Small intestine (tissue), 7 donors: Measurements from ENCODE around the gene TMEM202. TPM values are rescaled to one million over a fixed set of nuclear protein-coding genes. Genes with fewer than 3 reads are reported as not detected.
"Not testable (repeated sequence)": the region's sequence is repeated elsewhere in the genome, so short reads cannot be mapped to it uniquely, and the experiment has no call there.

Experiments
- DNase-seq, 2 donors: peaks; one replicate each; pipeline versions ENCODE4 v3.0.0 to v3.0.0-alpha.2; 2013
- FAIRE-seq: peaks from 2 replicates; lab custom pipeline; 2012; peaks lifted over from hg19 to GRCh38; lab: Jason Lieb, UNC
- H3K27ac ChIP-seq, 3 donors: one replicate each; pipeline ENCODE4 v1.5.1; 2013; ENCODE audit warnings: low read length in 2 of 3, mild to moderate bottlenecking in 2 of 3, control low read depth in 1 of 3, inconsistent platforms in 1 of 3, low read depth in 1 of 3, moderate library complexity in 1 of 3
- H3K27me3 ChIP-seq, 3 donors: one replicate each; pipeline ENCODE4 v1.6.1; 2013; ENCODE audit warnings: low read length in 3 of 3, inconsistent platforms in 1 of 3; ENCODE audit not compliant: control insufficient read depth in 3 of 3, insufficient read depth in 3 of 3
- H3K36me3 ChIP-seq, 3 donors: one replicate each; pipeline ENCODE4 v1.6.1; 2013; ENCODE audit warnings: low read length in 3 of 3, inconsistent platforms in 1 of 3, low read depth in 1 of 3, mild to moderate bottlenecking in 1 of 3, moderate library complexity in 1 of 3; ENCODE audit not compliant: control insufficient read depth in 3 of 3, insufficient read depth in 2 of 3
- H3K4me1 ChIP-seq, 3 donors: one replicate each; pipeline ENCODE4 v1.6.1; 2013; ENCODE audit warnings: low read length in 2 of 3, inconsistent platforms in 1 of 3, low read depth in 1 of 3, mild to moderate bottlenecking in 1 of 3, moderate library complexity in 1 of 3; ENCODE audit not compliant: control insufficient read depth in 3 of 3, insufficient read depth in 2 of 3
- H3K4me3 ChIP-seq, 3 donors: one replicate each; pipeline ENCODE4 v1.5.1; 2013; ENCODE audit warnings: low read length in 3 of 3, control low read depth in 1 of 3, inconsistent platforms in 1 of 3, low read depth in 1 of 3, mild to moderate bottlenecking in 1 of 3, moderate library complexity in 1 of 3
- H3K9me3 ChIP-seq, 2 donors: one replicate each; pipeline ENCODE4 v1.6.1; 2013; ENCODE audit warnings: low read depth in 1 of 2, low read length in 1 of 2; ENCODE audit not compliant: control insufficient read depth in 2 of 2, insufficient read depth in 1 of 2
- WGBS, 3 donors: extraction: QIAGEN DNeasy Blood & Tissue Kit; methylation state at CpG; one replicate each; pipeline ENCODE4 v1.1.7; 2013; 5-methylcytosine and 5-hydroxymethylcytosine counted together
- polyA plus RNA-seq, 4 donors: library from polyadenylated mRNA; stranded (reverse) in 3 of 4; unstranded in 1 of 4; fragments of 200-250 nt in 3 of 4; fragments of 120-200 nt in 1 of 4; gene quantifications; one replicate each; pipeline versions ENCODE4 v1.2.1 to v1.2.3, GENCODE V29; 2013
- donor health status: healthy with polysubstance abuse.
- donor health status: control.
- donor health status: control.
- donor health status: Bipolar disorder and iron deficiency.
- donor health status: healthy.

Gene TMEM202
- polyA plus RNA-seq, 4 donors: not detected

DNA sequence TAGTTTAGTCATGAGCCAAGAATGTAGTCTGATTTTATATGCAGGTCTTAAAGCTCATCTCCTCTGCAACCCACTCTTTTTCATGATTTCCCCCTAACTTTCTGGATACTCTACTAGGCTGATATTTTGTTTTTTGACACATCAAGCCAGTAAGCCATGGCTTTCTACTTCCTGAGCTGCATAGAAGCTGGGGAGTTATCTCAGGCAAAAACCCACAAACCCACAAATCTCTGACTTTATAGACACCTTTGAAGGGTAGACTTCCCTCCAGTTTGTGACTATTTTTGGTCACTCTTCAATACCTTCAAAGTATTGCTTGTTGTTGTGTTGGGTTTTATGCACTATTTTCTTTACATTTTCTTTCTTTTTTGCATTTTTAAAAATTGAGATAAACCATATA, 28.6 kb downstream of the TMEM202 start:
- H3K27me3 ChIP-seq: no peaks in the 10 kb centered on the region
- H3K4me1 ChIP-seq: no peaks in the 10 kb centered on the region
- no peak for DNase-seq
- no peak overlapping the region for H3K27ac ChIP-seq
- no peak overlapping the region for H3K4me3 ChIP-seq
- H3K9me3 ChIP-seq: peaks cover 0 to 4% of the 10 kb centered on the region in 2 donors
- no peak for FAIRE-seq
- no peaks in the 10 kb centered on the region for H3K36me3 ChIP-seq

DNA sequence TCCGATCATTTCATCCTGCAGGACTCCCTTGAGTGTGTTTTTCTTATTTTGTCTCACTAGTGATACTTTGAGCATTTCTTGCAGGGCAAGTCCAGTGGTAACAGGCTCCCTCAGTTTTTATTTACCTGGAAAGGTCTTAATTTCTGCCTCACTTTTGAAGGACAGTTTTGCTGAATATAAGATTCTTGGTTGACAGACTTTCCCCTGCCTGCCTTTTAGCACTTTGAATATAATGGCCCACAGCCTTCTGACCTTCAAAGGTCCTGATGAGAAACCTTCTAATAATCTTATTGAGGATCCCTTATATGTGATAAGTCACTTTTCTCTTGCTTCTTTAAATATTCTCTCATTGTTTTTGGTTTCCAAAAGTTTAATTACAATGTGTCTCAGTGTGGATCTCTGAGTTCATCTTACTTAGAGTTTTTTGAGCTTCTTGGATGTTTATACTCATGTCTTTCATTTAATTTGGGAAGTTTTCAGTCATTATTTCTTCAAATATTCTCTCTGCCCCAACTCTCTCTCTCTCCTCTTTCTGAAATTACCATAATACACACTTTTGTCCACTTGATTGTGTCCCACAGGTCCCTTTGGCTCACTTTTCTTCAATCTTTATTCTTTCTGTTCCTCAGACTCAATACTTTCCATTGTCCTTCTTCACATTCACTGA, 39.7 kb downstream of the TMEM202 start:
- H3K4me1 ChIP-seq: no peaks in the 10 kb centered on the region
- no peak for FAIRE-seq

GRCh38 chr15:72442848-72443247, 44.7 kb downstream of the TMEM202 start:
- H3K4me3 ChIP-seq, H3K27ac ChIP-seq, H3K9me3 ChIP-seq, H3K36me3 ChIP-seq, FAIRE-seq, DNase-seq, H3K4me1 ChIP-seq, H3K27me3 ChIP-seq: not testable (repeated sequence)
- WGBS, 3 donors: 88 to 90% (median 90%) methylated on average over 3 of the region's 5 CpGs

More for the DNA sequence above, 39.7 kb downstream of the TMEM202 start:
- Histone ChIP-seq H3K27me3 (peaks cover 0 to 2% (median 0%) of the 10 kb centered on the region in 3 donors), H3K36me3 (no peaks in the 10 kb centered on the region), H3K4me3 (no peak overlapping the region), H3K9me3 (peaks cover 0 to 16% of the 10 kb centered on the region in 2 donors), H3K27ac (no peak overlapping the region)
- 87 to 94% (median 93%) methylated on average over 1 of the region's 1 CpG for WGBS, 3 donors
- no peak for DNase-seq

GRCh38 chr15:72445426-72445825, 47.3 kb downstream of the TMEM202 start:
- 64 to 77% (median 65%) methylated on average over 1 of the region's 1 CpG for WGBS, 3 donors

DNA sequence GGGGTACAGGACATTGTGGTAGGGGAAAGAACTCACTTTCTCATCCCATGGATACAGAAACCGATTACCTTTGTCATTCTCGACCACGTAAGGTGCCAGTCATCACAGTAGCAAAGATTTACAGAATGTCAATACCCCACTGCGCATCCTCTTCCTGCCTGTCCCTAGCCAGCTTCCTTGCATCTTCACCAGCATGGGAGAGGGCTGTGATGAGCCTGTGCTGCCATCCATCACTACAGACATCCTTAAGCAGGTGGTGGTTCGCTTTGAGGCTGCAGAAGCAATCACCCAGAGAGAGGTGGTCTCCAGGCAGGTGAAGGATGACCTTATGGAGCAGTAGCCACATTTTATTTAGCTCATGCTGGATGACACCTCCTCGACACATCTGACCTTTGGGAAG, 52.7 kb downstream of the TMEM202 start:
- Histone ChIP-seq H3K27me3 (peaks cover 0 to 4% (median 0%) of the 10 kb centered on the region in 3 donors), H3K27ac (no peak overlapping the region), H3K9me3 (no peaks in the 10 kb centered on the region), H3K4me1 (no peaks in the 10 kb centered on the region), H3K36me3 (no peaks in the 10 kb centered on the region), H3K4me3 (no peak overlapping the region)
- FAIRE-seq: no peak
- no peak for DNase-seq
- 80 to 83% (median 82%) methylated on average over 6 of the region's 6 CpGs for WGBS, 3 donors

More at GRCh38 chr15:72445426-72445825, 47.3 kb downstream of the TMEM202 start:
- no peak overlapping the region for H3K27ac ChIP-seq
- no peak overlapping the region for H3K4me3 ChIP-seq
- H3K27me3 ChIP-seq: no peaks in the 10 kb centered on the region
- FAIRE-seq (no peak), DNase-seq (no peak)
- H3K4me1 ChIP-seq: no peaks in the 10 kb centered on the region
- no peaks in the 10 kb centered on the region for H3K36me3 ChIP-seq
- H3K9me3 ChIP-seq: no peaks in the 10 kb centered on the region

GRCh38 chr15:72451224-72451623, 53.1 kb downstream of the TMEM202 start:
- WGBS, 3 donors: 49 to 79% (median 60%) methylated on average over 9 of the region's 9 CpGs
- FAIRE-seq (no peak), DNase-seq (no peak)
- no peaks in the 10 kb centered on the region for H3K36me3 ChIP-seq
- no peaks in the 10 kb centered on the region for H3K4me1 ChIP-seq
- no peak overlapping the region for H3K4me3 ChIP-seq
- peaks cover 0 to 4% (median 0%) of the 10 kb centered on the region in 3 donors for H3K27me3 ChIP-seq
- no peaks in the 10 kb centered on the region for H3K9me3 ChIP-seq
- H3K27ac ChIP-seq: no peak overlapping the region

DNA sequence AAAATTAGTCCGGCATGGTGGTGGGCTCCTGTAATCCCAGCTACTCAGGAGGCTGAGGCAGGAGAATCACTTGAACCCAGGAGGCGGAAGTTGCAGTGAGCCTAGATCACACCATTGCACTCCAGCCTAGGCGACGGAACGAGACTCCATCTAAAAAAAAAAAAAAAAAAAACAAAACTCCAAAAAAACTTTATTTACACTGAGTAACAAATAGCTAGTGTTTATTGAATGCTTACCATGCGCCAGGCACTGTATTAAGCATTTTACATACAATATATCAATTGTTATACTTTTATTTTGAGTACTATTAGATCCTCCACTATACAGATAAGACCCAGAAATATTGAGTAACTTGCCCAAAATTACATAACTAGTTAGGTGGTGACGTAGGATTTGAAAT, 58.6 kb downstream of the TMEM202 start:
- FAIRE-seq: no peak
- Histone ChIP-seq H3K27ac (no peak overlapping the region), H3K4me3 (no peak overlapping the region), H3K27me3 (peaks cover 0 to 4% (median 0%) of the 10 kb centered on the region in 3 donors), H3K4me1 (no peaks in the 10 kb centered on the region), H3K36me3 (no peaks in the 10 kb centered on the region), H3K9me3 (no peaks in the 10 kb centered on the region)
- WGBS, 3 donors: 95 to 97% (median 95%) methylated on average over 7 of the region's 7 CpGs
- no peak for DNase-seq
